ENCODE data around the gene PRRC1.

PRRC1 gene

GRCh38 chr5:127517480-127518318 is at the start of gene PRRC1:
Gene PRRC1, plus strand, starts transcription at chr5:127517640. Its CDS starts 5,840 bp downstream, at chr5:127523480.
- H3K4me3 ChIP-seq (ENCODE audit: low read depth in 1 of 5, low read length in 5 of 5) = peak within 1 kb of the TSS; percentile 91 to 100 (median 98)
- H3K36me3 ChIP-seq (ENCODE audit: control insufficient read depth in 5 of 5, insufficient read depth in 5 of 5, low read length in 5 of 5) = peaks cover 0 to 3% (median 0%) of the 10 kb centered on the region in 5 donors
- H3K4me1 ChIP-seq (ENCODE audit: control insufficient read depth in 5 of 5, insufficient read depth in 5 of 5, low read length in 5 of 5) = peaks cover 2 to 22% (median 20%) of the 10 kb centered on the region in 5 donors
- peak within 1 kb of the TSS; percentile 69 for H3K27ac ChIP-seq (ENCODE audit: low read depth, low read length)
- H3K27me3 ChIP-seq (ENCODE audit: control insufficient read depth in 5 of 5, insufficient read depth in 4 of 5, low read length in 5 of 5) = no peaks in the 10 kb centered on the region
- H3K9ac ChIP-seq (ENCODE audit: low read length in 5 of 5) = peak within 1 kb of the TSS in 4 of 5 donors; percentile 85 to 96 (median 90)
- peaks cover 0 to 7% (median 4%) of the 10 kb centered on the region in 5 donors for H3K9me3 ChIP-seq (ENCODE audit: control insufficient read depth in 5 of 5, low read length in 5 of 5)

DNA sequence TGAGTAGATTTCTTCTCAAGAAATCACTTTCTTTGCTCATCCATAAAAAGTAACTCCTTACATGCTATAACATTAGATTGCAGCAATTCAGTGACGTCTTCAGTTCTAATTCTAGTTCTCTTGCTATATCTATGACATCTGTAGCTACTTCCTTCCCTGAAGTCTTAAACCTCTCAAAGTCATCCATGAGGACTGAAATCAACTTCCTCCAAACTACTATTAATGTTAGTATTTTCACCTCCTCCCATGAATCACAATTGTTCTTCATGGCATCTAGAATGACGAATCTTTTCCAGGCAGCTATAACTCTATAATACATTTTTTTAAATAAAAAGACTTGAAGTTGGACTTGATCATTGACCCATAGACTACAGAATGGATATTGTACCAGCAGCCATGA is 46.2 kb upstream of the PRRC1 start:
- Histone ChIP-seq H3K4me1 (ENCODE audit: control insufficient read depth in 5 of 5, insufficient read depth in 5 of 5, low read length in 5 of 5) (no peaks in the 10 kb centered on the region), H3K9ac (ENCODE audit: low read length in 5 of 5) (no peak overlapping the region), H3K9me3 (ENCODE audit: control insufficient read depth in 5 of 5, low read length in 5 of 5) (no peaks in the 10 kb centered on the region), H3K27ac (ENCODE audit: low read depth, low read length) (no peak overlapping the region), H3K36me3 (ENCODE audit: control insufficient read depth in 5 of 5, insufficient read depth in 5 of 5, low read length in 5 of 5) (no peaks in the 10 kb centered on the region), H3K4me3 (ENCODE audit: low read depth in 1 of 5, low read length in 5 of 5) (no peak overlapping the region), H3K27me3 (ENCODE audit: control insufficient read depth in 5 of 5, insufficient read depth in 4 of 5, low read length in 5 of 5) (no peaks in the 10 kb centered on the region)

- Histone ChIP-seq H3K36me3 (ENCODE audit: control insufficient read depth in 5 of 5, insufficient read depth in 5 of 5, low read length in 5 of 5) (no peaks in the 10 kb centered on the region), H3K4me1 (ENCODE audit: control insufficient read depth in 5 of 5, insufficient read depth in 5 of 5, low read length in 5 of 5) (no peaks in the 10 kb centered on the region), H3K27me3 (ENCODE audit: control insufficient read depth in 5 of 5, insufficient read depth in 4 of 5, low read length in 5 of 5) (no peaks in the 10 kb centered on the region), H3K9me3 (ENCODE audit: control insufficient read depth in 5 of 5, low read length in 5 of 5) (no peaks in the 10 kb centered on the region), H3K4me3 (ENCODE audit: low read depth in 1 of 5, low read length in 5 of 5) (no peak overlapping the region), H3K9ac (ENCODE audit: low read length in 5 of 5) (no peak overlapping the region), H3K27ac (ENCODE audit: low read depth, low read length) (no peak overlapping the region)
These were observed 44.7 kb upstream of the PRRC1 start for GRCh38 chr5:127472700-127473099.

DNA sequence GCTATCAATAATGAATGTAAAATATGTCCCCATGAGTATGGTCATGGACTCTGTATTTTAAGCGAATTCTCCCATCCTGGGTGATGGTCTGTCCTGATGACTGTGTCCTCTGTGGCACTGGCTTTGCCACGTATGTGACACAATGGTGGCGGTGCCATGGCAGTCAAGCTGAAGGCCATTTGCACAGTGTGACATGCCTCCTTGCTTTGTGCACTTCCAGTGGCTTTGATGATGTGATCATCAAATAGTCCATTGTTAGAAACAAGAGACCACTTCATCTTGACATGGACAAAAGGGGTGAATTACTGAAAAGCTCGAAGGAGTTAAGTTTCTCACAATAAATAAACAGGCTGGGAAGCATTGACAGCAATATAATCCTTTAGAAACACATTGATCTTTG is 31.0 kb upstream of the PRRC1 start:
- Histone ChIP-seq H3K4me1 (ENCODE audit: control insufficient read depth in 5 of 5, insufficient read depth in 5 of 5, low read length in 5 of 5) (no peaks in the 10 kb centered on the region), H3K4me3 (ENCODE audit: low read depth in 1 of 5, low read length in 5 of 5) (no peak overlapping the region), H3K27ac (ENCODE audit: low read depth, low read length) (no peak overlapping the region), H3K9ac (ENCODE audit: low read length in 5 of 5) (no peak overlapping the region), H3K27me3 (ENCODE audit: control insufficient read depth in 5 of 5, insufficient read depth in 4 of 5, low read length in 5 of 5) (peaks cover 0 to 2% (median 0%) of the 10 kb centered on the region in 5 donors), H3K36me3 (ENCODE audit: control insufficient read depth in 5 of 5, insufficient read depth in 5 of 5, low read length in 5 of 5) (no peaks in the 10 kb centered on the region), H3K9me3 (ENCODE audit: control insufficient read depth in 5 of 5, low read length in 5 of 5) (no peaks in the 10 kb centered on the region)

DNA sequence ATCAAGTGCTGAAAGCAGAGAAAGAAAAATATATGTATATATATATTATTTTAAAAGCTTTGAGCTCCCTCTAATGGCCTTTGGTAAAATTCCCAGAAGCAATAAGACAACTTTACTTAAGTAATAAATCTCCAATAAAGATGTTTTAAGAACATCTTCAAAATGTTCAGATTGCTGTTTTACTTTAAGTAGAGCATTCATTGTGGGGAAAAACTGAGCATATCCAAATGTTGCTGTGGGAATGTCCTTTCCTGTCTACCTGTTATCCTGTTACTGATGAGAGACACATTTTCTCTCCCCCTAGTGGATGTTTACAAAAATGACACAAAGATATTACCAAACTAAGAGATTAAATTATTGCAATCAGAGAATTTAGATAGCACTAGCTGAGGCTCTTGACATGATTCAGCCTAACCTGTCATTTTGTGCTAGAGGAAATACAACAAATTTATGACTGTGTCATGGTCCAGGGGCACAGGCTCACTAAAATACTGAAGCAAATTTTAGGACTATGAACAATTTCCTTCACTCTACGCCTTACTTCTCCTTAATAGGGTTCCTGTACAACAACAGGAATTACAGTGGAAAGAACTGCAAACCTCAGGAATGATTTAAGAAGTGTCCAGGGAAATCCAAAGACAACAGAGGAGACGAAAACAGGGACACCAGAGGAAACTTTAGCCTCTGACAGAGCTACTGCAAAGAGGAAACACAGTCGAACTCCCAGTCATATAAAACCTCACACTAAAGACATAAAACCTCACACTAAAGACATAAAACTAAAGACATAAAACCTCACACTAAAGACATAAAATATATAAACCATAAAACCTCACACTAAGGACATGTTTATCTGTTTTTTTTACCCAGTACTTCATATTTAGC is 24.3 kb upstream of the PRRC1 start:
- no peaks in the 10 kb centered on the region for H3K9me3 ChIP-seq (ENCODE audit: control insufficient read depth in 5 of 5, low read length in 5 of 5)
- no peak overlapping the region for H3K27ac ChIP-seq (ENCODE audit: low read depth, low read length)
- no peak overlapping the region for H3K9ac ChIP-seq (ENCODE audit: low read length in 5 of 5)
- H3K36me3 ChIP-seq (ENCODE audit: control insufficient read depth in 5 of 5, insufficient read depth in 5 of 5, low read length in 5 of 5) = no peaks in the 10 kb centered on the region
- no peak overlapping the region for H3K4me3 ChIP-seq (ENCODE audit: low read depth in 1 of 5, low read length in 5 of 5)
- H3K27me3 ChIP-seq (ENCODE audit: control insufficient read depth in 5 of 5, insufficient read depth in 4 of 5, low read length in 5 of 5) = peaks cover 0 to 2% (median 0%) of the 10 kb centered on the region in 5 donors
- H3K4me1 ChIP-seq (ENCODE audit: control insufficient read depth in 5 of 5, insufficient read depth in 5 of 5, low read length in 5 of 5) = no peaks in the 10 kb centered on the region

- H3K36me3 ChIP-seq (ENCODE audit: control insufficient read depth in 5 of 5, insufficient read depth in 5 of 5, low read length in 5 of 5) = no peaks in the 10 kb centered on the region
- no peak overlapping the region for H3K27ac ChIP-seq (ENCODE audit: low read depth, low read length)
- no peak overlapping the region for H3K9ac ChIP-seq (ENCODE audit: low read length in 5 of 5)
- H3K27me3 ChIP-seq (ENCODE audit: control insufficient read depth in 5 of 5, insufficient read depth in 4 of 5, low read length in 5 of 5) = no peaks in the 10 kb centered on the region
- H3K9me3 ChIP-seq (ENCODE audit: control insufficient read depth in 5 of 5, low read length in 5 of 5) = no peaks in the 10 kb centered on the region
- H3K4me3 ChIP-seq (ENCODE audit: low read depth in 1 of 5, low read length in 5 of 5) = no peak overlapping the region
- no peaks in the 10 kb centered on the region for H3K4me1 ChIP-seq (ENCODE audit: control insufficient read depth in 5 of 5, insufficient read depth in 5 of 5, low read length in 5 of 5)
These were observed 18.9 kb upstream of the PRRC1 start for GRCh38 chr5:127498548-127498947.

DNA sequence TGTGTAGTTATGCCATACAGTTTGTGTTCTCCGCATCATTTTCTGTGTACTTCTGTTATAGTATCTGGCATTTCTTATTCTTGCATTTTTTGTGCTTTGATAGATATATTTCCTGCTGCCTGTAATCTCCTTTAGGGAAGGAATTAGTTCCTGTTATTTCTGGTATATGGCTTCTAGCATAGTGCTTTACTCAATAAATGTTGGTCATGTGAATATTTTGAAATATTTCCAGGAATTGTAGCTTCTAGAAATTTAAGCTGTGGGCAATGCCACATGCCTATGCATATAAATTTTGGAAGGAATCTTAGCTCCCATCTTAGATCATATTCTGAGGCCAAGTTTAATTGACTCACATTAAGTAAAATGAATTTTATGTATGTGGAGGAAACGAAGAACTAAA is 11.5 kb upstream of the PRRC1 start:
- Histone ChIP-seq H3K9ac (ENCODE audit: low read length in 5 of 5) (no peak overlapping the region), H3K4me1 (ENCODE audit: control insufficient read depth in 5 of 5, insufficient read depth in 5 of 5, low read length in 5 of 5) (no peaks in the 10 kb centered on the region), H3K9me3 (ENCODE audit: control insufficient read depth in 5 of 5, low read length in 5 of 5) (no peaks in the 10 kb centered on the region), H3K4me3 (ENCODE audit: low read depth in 1 of 5, low read length in 5 of 5) (no peak overlapping the region), H3K36me3 (ENCODE audit: control insufficient read depth in 5 of 5, insufficient read depth in 5 of 5, low read length in 5 of 5) (no peaks in the 10 kb centered on the region), H3K27ac (ENCODE audit: low read depth, low read length) (no peak overlapping the region), H3K27me3 (ENCODE audit: control insufficient read depth in 5 of 5, insufficient read depth in 4 of 5, low read length in 5 of 5) (no peaks in the 10 kb centered on the region)

- Histone ChIP-seq H3K9me3 (ENCODE audit: control insufficient read depth in 5 of 5, low read length in 5 of 5) (no peaks in the 10 kb centered on the region), H3K27ac (ENCODE audit: low read depth, low read length) (no peak overlapping the region), H3K36me3 (ENCODE audit: control insufficient read depth in 5 of 5, insufficient read depth in 5 of 5, low read length in 5 of 5) (no peaks in the 10 kb centered on the region), H3K4me3 (ENCODE audit: low read depth in 1 of 5, low read length in 5 of 5) (no peak overlapping the region), H3K4me1 (ENCODE audit: control insufficient read depth in 5 of 5, insufficient read depth in 5 of 5, low read length in 5 of 5) (no peaks in the 10 kb centered on the region), H3K9ac (ENCODE audit: low read length in 5 of 5) (no peak overlapping the region), H3K27me3 (ENCODE audit: control insufficient read depth in 5 of 5, insufficient read depth in 4 of 5, low read length in 5 of 5) (no peaks in the 10 kb centered on the region)
These were observed 10.8 kb upstream of the PRRC1 start for GRCh38 chr5:127506616-127507015.

- no peaks in the 10 kb centered on the region for H3K4me1 ChIP-seq (ENCODE audit: control insufficient read depth in 5 of 5, insufficient read depth in 5 of 5, low read length in 5 of 5)
- no peaks in the 10 kb centered on the region for H3K36me3 ChIP-seq (ENCODE audit: control insufficient read depth in 5 of 5, insufficient read depth in 5 of 5, low read length in 5 of 5)
- no peaks in the 10 kb centered on the region for H3K9me3 ChIP-seq (ENCODE audit: control insufficient read depth in 5 of 5, low read length in 5 of 5)
- H3K27ac ChIP-seq (ENCODE audit: low read depth, low read length) = no peak overlapping the region
- H3K4me3 ChIP-seq (ENCODE audit: low read depth in 1 of 5, low read length in 5 of 5) = no peak overlapping the region
- H3K27me3 ChIP-seq (ENCODE audit: control insufficient read depth in 5 of 5, insufficient read depth in 4 of 5, low read length in 5 of 5) = no peaks in the 10 kb centered on the region
- no peak overlapping the region for H3K9ac ChIP-seq (ENCODE audit: low read length in 5 of 5)
These were observed 8.6 kb upstream of the PRRC1 start for GRCh38 chr5:127508644-127509373.
